GM19455 (cell line): ENCODE data around the gene CNTNAP2.

Source experiments
- ATAC-seq: cut with Tn5 transposase; IDR thresholded peaks from one replicate; pipeline ENCODE4 v1.9.1; 2021; ENCODE audit not compliant: unreplicated experiment

CNTNAP2 gene

DNA sequence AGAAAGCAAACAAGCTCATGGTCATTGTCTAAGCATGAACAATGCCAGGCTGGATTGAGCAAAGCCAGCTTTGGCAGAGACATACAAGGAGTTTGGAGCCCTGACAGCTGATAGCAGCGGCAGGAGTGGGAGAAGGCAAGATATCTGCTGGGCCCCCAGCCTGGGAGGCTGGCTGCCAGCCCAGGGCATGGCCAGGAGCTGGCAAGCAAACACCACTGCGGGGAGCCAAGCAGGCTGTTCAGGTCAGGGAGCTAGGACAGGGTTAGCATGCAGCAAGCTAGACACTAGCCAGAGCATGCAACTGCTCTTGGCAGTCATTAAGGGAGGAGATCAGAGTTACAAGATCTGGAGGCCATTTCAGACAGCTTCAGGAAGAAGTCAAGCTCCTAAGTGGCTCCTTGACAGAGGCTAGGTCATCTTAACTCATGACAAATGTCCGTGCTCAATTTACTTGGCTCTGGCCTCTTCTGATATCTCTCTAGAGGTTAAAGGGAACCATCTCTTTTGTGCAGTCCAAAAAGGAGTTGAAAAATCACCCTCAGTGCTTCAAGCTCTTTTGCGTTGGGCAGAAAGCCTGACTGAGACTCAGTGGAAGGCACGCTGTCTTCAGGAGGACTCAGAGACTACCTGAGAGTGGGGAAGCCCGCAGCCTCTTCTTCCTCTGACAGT is 2037.1 kb downstream of the CNTNAP2 start:
- no peak for ATAC-seq

DNA sequence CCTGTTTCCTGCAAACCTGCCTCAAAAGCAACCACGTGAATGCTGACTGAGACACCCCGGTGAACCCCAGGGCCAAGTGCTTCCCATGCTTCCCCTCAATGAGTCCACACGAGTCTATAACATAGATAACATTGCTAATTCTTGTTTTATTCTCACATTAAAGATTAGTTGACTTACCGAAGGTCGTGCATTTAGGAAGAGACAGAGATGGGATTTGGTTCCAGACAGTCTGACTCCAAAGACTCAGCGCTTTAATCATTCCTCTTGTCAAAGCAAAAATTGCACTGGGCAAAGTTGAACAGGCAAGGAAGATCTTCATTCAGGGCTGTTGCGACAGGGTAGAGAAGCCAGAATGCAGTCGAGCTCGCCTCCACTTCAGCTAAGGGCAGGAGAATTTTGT is 2038.4 kb downstream of the CNTNAP2 start:
- ATAC-seq, result no peak

DNA sequence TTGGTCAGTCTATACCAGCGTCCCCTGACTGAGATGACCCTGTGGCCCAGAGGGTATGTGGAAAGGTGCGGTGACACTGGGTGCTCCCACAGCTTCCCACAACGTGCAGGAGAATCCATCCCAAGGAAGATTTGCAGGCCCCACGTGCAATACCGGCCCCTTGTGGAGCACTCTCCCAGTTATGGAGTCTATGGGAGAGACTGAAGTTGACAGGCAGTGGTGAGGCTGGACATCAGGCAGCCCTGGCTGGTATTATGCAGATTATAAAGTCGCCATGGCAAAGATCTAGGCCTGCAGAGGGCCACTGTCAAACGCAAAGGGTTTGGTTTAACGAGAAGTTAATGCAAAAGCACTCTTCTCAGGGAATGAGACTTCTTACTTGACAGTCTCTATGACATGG is 2039.2 kb downstream of the CNTNAP2 start:
- ATAC-seq, result no peak

DNA sequence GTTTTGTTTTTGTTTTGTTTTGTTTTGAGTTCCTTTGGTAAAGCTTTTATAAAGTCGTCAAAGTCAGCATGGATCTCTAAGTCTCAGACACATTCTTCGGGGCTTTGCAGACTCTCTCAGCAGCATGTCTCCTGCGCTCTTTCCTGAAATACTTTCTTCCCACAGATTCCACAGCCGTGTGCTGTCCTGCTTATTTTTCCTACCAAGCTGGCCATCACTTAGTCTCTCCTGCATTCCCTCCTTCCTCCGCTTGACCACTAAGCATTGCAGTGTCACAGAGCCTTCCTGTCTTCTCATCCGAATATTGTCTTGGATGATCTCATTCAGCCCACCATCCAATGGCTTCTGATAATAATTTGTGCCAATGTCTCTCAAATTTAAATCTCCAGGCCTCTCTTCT is 2039.6 kb downstream of the CNTNAP2 start:
- ATAC-seq, result no peak

DNA sequence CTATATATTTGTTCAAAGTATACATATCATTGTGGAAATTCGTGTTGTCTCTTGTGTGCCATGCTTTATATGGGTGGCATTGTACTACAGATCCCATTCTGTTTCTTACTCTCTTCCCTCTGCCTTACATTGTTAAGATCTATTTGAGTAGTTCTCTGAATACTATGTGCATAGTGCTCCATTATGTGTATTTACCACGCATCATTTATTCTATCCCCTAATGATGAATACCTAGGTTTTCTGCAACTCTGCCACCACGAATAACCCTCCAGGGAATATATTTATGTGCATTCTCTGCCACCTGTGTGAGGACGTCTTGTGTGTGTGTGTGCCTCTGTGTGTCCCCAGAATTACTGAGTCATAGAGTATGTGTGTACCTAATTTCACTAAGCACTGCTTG is 2042.7 kb downstream of the CNTNAP2 start:
- ATAC-seq, result no peak

DNA sequence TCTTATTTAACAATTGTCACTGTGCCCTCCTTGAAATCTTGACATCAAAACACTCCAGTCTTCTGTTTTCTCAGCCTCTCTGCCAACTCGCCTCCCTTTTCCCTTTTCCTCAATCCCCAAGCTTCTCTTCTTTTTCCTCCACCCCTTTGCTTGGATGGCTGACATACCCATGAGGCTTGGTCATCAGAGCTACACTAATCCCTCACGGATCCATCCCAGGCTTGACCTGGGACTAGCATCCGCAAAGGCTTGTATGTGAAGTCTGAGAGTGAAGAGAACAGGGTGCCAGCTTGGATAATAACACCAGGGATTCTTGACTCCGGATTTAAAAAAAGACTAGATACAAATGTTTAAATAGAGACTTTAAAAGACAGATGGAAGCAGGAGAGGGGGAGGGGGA is 2045.2 kb downstream of the CNTNAP2 start:
- ATAC-seq, result no peak

DNA sequence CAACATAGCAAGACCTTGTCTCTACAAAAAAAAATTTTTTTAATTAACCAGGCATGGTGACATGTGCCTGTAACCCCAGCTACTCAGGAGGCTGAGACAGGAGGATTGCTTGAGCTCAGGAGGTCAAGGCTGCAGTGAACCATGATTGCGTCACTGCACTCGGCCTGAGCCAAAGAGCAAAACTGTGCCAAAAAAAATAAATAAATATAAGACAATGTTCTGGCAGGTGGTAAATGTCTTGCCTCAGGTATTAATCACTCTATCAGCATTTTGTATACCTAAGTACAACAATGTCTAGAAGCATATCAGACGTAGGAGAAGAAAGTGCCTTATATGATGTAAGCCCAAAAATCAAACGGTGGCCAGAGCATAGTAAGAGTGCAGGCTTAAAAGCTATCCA is 2046.2 kb downstream of the CNTNAP2 start:
- ATAC-seq, result no peak

DNA sequence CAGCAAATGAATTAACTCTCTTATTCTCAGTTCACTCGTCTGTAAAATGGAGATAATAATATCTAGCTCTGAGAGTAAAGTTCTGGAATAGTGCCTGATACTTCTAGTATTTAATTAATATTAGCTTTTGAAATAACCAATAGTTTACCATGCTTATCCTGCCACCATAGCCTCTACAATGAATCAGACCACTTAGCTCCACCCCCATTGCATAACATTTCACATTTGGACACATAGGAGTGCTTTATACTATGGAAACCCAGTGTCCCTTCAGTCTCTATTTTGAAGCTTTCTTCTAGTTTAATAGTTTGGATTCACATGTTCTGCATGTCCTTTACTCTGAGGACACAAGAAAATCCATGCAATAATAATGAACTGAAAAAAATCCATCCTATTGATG is 2046.6 kb downstream of the CNTNAP2 start:
- no peak for ATAC-seq

DNA sequence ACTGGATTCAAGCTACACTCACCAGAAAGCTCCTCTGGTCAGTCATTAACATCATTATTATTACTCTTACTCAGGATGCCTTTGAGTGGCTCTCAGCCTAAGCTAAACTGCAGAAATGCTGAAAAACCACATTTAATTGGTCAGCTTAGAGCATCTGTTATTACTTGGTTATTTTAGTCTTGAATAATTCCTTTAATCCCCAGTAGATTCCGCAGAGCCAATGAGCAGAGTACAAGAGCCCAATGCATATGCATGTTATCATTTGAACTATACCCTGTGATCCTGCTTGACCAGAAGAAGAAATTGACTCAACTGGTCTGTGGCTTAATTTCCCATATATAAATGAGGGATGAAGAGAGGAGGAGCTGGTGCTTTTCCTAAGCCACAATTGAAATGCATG is 2056.3 kb downstream of the CNTNAP2 start:
- no peak for ATAC-seq

DNA sequence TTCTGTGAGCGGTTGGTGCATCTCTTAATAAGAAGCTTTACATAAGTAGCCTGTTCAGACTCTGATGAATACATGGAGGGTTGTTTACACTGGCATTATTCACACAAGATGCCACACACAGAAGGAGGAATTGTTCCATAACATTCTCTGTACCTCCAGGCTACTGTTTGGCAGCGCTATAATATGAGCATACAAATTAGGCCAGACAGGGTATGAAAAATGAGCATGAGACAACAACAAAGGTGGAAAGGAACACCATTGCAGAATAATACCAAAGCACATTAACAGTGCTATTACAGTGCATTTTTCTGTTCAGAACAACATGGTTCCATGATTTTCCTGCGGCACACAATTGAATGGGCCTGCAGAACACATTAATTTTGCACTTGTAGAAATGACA is 2056.8 kb downstream of the CNTNAP2 start:
- no peak for ATAC-seq

DNA sequence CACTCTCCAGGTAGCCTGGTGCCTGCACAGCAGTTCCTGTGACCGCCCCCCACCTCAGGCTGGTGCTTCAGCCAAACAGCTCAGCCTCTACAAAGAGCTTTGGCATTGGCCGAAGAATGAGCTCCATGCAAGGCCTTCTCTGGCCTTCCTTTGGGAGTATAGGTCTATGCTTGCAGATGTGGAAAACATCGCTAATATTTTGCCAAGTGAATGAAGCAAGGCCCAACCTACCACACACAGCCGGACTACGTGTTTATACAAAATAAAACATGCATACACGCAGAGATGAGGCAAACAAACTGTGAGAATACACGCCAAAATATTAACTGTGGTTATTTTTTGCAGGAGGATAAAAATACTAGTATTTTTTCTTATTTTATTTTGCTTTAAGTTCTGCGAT is 2057.8 kb downstream of the CNTNAP2 start:
- ATAC-seq, result no peak

DNA sequence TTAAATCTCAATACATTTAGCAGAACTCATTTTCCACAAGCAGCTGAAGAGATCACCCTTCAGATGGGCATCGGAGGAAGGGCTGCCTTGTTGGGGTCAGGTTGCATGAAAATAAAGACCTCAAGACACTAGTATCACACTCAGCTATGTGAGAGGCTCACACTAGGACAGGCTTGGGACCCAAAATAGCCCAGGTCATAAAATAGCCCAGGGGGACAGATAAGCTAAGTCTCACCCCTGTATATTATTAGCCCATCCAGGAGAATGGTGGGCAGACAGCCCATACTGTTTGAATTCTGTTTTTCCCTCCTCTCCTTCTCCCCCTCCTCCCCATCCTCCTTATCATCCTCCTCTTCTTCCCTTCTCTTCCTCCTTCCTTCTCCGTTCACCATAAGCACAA is 2058.9 kb downstream of the CNTNAP2 start:
- ATAC-seq, result no peak

DNA sequence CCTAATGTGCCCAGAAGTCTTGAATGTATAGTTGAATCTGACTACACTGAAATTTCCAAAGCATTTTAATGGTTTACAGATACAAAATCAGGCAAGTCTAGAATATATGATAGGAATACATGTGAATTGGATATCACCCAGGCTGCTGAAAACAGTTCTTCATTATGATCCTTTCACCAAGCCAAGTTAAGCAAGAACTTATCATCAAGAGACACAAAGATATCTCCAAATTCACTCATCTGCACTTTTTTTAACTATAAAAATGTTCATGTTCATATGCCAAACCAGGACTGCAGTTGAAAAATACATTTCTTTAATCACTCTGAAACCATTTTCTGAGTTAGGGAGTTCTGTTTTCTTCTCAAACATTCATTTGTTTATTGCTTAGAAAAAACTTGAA is 2061.4 kb downstream of the CNTNAP2 start:
- no peak for ATAC-seq

DNA sequence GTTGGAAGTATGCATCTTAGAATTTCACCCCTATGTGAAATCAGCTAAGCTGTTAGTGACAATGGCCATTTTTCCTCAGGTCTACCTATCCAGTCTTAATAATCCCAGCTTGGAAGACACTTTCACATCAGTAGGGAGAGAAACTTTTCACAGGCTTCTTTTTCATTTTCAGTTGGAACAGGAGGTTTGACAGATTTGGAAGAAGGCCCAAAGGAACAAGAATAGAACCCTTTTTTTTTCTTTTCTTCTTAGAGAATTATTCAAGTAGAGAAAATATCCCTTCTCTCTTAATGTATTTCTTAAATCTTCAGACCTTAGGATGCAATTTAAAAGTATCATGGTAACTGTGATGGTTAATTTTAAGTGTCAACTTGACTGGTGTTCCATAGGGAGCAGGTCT is 2063.5 kb downstream of the CNTNAP2 start:
- no peak for ATAC-seq

DNA sequence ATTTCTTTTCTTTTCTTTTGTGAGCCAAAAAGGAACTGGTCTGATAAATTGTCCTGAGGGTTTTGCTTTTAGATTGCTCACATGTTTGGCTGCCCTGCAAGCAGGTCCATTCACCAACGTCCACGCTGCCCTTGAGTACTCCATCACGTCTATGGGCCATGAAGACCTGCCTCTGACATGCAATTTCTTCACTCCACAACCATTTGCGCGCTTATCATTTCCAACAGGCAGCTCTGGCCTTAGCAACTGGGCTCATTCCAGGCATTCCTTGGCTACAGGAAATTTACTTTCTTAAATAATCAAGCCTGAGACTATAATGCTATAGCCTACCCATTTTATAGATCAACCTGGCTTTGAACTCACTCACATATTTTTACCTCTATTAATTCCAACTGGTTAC is 2065.7 kb downstream of the CNTNAP2 start:
- ATAC-seq, result no peak

DNA sequence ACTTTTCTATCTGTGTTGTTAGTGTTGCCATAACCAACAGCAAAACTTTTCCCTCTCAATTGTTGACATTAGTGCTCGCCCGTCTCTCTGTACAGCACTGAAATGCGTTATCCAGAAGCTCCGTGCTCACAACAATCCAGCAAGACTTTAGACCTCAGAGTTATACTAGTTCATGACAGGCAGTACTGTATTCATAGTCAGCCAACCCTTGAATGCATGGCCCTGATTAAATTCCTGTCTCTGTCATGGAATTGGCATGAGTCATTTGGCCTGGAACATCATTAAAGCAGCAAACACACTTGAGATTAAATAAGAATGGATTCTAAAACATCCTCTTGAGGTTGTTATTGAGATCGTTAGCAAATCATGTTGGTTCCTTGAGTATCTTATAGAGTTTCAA is 2068.4 kb downstream of the CNTNAP2 start:
- no peak for ATAC-seq

DNA sequence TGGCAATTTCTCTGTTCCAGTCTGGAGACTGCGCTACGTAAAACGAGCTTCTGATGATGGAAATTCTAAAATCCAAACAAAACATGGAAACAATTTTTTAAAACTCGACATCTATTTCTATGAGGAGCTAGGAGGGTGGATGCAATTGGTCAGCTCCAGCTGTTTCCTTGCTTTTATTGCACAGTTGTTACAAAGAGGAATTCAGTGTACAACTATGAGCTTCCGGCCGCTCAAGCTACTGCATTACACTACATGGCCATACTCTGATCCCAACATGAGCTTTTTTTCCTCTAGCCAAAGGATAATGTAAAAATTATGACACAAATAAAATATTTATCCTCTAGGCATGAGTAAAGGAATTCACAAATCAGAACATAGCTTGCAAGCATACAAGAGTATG is 2070.9 kb downstream of the CNTNAP2 start:
- no peak for ATAC-seq

DNA sequence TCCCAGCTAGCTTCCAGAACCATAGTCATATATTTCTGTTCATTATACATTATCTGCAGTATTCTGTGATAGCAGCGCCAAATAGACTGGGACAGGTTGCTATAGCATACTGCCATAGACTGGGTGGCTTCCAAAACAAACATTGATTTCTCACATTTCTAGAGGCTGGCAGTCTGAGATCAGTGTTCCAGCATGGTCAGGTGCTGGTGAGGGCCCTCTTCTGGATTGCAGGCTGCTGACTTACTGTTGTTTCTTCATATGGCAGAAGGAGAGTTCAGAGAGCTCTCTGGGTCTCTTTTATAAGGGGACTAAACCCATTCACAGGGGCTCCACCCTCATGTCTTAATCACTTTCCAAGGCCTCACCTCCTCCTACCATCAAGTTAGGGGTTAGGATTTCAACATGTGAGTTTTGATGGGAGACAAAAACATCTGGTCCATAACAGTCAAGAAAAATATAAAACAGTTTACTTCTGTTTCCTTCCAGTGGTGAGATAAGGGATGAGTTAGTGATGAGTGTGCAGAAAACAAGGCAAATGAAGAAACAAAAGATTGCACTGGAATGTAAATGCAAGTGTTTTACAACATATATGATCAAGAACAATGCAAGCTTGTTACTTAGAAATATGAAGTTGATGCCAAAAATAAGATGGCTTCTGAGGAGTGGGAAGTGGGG is 2074.9 kb downstream of the CNTNAP2 start:
- no peak for ATAC-seq

DNA sequence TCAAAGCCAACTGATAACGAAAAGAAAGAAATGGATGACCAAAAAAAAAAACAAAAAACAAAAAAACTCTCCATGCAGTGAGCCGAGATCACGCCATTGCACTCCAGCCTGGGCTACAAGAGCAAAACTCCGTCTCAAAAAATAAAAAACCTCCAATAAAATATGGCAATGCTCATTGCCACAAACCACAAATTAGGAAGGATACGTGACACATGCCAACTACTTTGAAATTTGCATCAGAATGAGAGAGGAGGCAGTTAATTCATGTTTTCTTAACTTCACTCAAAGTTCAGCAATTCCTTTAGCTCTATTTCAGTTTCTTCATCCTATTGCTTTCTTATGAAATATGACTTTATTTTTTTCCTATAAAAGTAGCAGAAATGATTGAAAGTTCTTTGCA is 2075.9 kb downstream of the CNTNAP2 start:
- no peak for ATAC-seq

DNA sequence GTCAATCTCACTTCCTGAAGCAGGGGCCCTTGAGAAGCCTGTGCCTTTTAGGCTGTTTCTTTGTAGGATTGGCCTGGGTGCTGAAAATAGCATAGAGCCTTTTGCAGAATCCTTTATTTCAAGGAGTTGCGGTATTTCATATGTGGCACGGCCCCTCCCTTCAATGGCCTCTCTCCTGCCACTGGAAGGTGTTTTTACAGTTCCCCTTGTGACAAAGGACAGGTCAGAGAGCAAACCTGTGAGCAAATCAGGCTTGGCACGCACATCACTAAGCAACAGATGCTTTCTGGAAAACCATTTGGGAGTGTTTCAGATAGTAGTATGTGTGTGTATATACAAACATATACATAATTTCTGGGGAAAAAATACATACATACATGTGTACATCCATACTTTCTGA is 2085.4 kb downstream of the CNTNAP2 start:
- ATAC-seq, result no peak

DNA sequence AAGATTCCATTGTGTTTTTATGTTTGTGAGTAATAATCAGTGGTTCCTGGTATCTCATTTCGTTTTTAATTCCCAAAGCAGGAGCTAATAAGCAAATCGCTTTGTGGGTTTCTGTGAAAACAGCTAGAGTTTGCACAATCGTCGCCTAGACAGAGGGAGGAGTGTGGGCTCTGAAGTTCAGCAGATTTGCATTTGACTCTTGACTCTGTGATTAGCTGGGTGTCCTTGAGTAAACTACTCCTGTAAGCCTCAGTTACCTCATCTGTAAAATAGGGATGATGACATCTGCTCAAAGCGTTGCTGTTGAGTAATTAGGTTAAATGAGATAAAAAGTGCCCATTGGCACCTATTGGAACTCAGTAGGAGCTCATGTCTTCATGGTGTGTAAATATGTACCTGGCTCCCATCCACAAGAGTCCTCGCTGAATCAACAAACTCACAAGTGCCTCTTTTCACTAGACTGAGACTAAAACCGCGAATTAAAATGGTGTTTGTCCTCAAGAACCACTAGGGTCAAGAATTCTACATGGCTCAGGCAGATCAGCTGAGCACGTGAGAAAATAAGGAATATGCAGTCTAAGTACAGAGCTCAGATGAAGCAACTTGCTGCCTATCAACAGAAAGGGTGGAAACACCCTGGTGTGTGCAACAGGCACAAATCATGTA is 2088.2 kb downstream of the CNTNAP2 start:
- ATAC-seq, result no peak

DNA sequence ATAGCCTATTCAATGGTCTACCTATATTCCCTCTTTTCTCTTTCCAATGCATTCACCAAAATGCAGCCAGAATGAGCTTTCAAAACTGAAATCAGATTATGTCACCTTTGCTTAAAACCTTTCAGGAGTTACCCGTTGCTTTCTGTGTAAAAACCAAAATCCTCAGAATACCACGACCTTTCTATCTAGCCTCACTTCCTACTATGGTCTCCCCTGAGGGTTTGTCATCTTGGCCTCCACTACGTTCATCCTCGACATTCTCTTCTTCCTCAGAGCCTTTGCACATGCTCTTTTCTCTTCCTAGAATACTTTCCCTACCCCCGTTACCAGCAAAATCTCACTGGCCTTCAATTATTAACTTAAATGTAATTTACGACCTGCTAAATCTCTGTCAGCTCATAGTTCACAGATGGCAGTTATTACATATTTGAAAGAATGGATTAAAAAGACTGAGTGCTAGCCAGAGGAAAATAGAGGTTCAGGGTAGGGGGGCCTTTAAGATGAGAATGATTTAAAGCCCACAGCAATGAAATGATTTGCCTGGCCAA is 2093.1 kb downstream of the CNTNAP2 start:
- ATAC-seq, result no peak
